ENCODE measurements around the gene SS18L1.

Gene SS18L1

GRCh38 chr20:62119591-62120364 lies 23.8 kb upstream of the SS18L1 start:
- DNase-seq = no peak

GRCh38 chr20:62120365-62120762 lies 23.2 kb upstream of the SS18L1 start:
- no peak for DNase-seq

GRCh38 chr20:62120990-62121775 lies 22.4 kb upstream of the SS18L1 start:
- DNase-seq = peak in 4 of 56 donors; percentile 33 to 67 (median 56)

GRCh38 chr20:62121776-62122653 lies 21.6 kb upstream of the SS18L1 start, which contains the start of gene LSM14B:
LSM14B (plus strand) TSS chr20:62122475; CDS start chr20:62122667, 192 bp downstream.
- DNase-seq = peak; percentile 64 to 99 (median 93)

- peak in 6 of 56 donors; percentile 8 to 61 (median 35) for DNase-seq
Measured at GRCh38 chr20:62122654-62123449, 20.7 kb upstream of the SS18L1 start.

- no peak for DNase-seq
Measured at GRCh38 chr20:62123450-62124118, 20.0 kb upstream of the SS18L1 start.

- DNase-seq = no peak
Measured at GRCh38 chr20:62126141-62126540, 17.4 kb upstream of the SS18L1 start.

- DNase-seq = no peak
Measured at GRCh38 chr20:62127799-62128198, 15.8 kb upstream of the SS18L1 start.

- no peak for DNase-seq
Measured at GRCh38 chr20:62128502-62128901, 15.1 kb upstream of the SS18L1 start.

- no peak for DNase-seq
Measured at GRCh38 chr20:62129731-62130531, 13.6 kb upstream of the SS18L1 start.

GRCh38 chr20:62131560-62132320 lies 11.8 kb upstream of the SS18L1 start:
- DNase-seq = no peak

GRCh38 chr20:62132421-62132820 lies 11.1 kb upstream of the SS18L1 start:
- no peak for DNase-seq

GRCh38 chr20:62133051-62133845 lies 10.3 kb upstream of the SS18L1 start:
- peak in 2 of 56 donors; percentile 18 to 46 for DNase-seq

GRCh38 chr20:62133864-62134263 lies 9.7 kb upstream of the SS18L1 start:
- no peak for DNase-seq

- DNase-seq = peak in 2 of 56 donors; percentile 24 to 62
Measured at GRCh38 chr20:62134735-62135231, 8.8 kb upstream of the SS18L1 start.

GRCh38 chr20:62135573-62136266 lies 7.8 kb upstream of the SS18L1 start:
- no peak for DNase-seq

All from amygdala (tissue), 56 donors.